ENCODE data around the gene ABCA4. TPM values are rescaled to one million over a fixed set of nuclear protein-coding genes. Genes with fewer than 3 reads are reported as not detected.

Gene ABCA4
- total and polyA plus RNA-seq, 8 donors: 0.83 to 2.7 (median 1.6) TPM

GRCh38 chr1:94093996-94094395 is 27.0 kb downstream of the ABCA4 start:
- peaks cover 16 to 30% of the 10 kb centered on the region in 2 donors for H3K4me1 ChIP-seq
- H3K4me3 ChIP-seq: no peak overlapping the region
- no peak for ATAC-seq
- TF ChIP-seq CTCF (IDR thresholded peaks at IDR 0.05): no peak
- H3K36me3 ChIP-seq: no peaks in the 10 kb centered on the region
- DNase-seq: no peak
- no peaks in the 10 kb centered on the region for H3K9me3 ChIP-seq
- H3K27ac ChIP-seq: peak overlapping the region; percentile 71 to 74
- peaks cover 0 to 5% of the 10 kb centered on the region in 2 donors for H3K27me3 ChIP-seq
- intact Hi-C loops (cut with DNase I): no loop called here

GRCh38 chr1:94093396-94093795 is 27.6 kb downstream of the ABCA4 start:
- TF ChIP-seq CTCF (IDR thresholded peaks at IDR 0.05): no peak
- Histone ChIP-seq H3K36me3 (no peaks in the 10 kb centered on the region), H3K4me1 (peaks cover 16 to 30% of the 10 kb centered on the region in 2 donors), H3K27ac (peak overlapping the region; percentile 71 to 74), H3K4me3 (no peak overlapping the region), H3K27me3 (peaks cover 0 to 5% of the 10 kb centered on the region in 2 donors), H3K9me3 (no peaks in the 10 kb centered on the region)
- intact Hi-C loops (cut with DNase I): no loop called here
- ATAC-seq (no peak), DNase-seq (no peak)

DNA sequence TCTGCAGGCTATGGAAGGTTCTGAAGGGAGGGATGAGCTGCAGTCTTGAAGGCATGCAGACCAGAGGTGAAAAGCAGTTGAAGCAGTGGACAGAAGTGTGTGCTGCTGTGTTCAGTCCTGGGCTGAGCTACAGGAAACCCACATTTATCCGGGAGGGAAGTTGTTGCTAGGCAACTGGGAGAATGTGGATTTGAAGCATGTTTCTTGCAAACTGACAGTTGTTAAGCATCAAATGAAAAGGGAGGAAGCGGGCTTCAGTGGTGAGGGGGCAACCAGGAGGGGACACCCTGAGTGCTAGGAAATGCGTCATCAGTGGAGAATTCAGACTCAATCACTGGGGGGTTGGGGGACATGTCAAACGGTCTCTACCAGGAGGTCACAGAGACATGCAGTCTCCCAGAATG is 28.7 kb downstream of the ABCA4 start:
- Histone ChIP-seq H3K36me3 (no peaks in the 10 kb centered on the region), H3K9me3 (no peaks in the 10 kb centered on the region), H3K27ac (peak overlapping the region; percentile 71 to 74), H3K4me1 (peaks cover 16 to 30% of the 10 kb centered on the region in 2 donors), H3K27me3 (peaks cover 0 to 5% of the 10 kb centered on the region in 2 donors), H3K4me3 (no peak overlapping the region)
- intact Hi-C loops (cut with DNase I): no loop called here
- TF ChIP-seq CTCF (IDR thresholded peaks at IDR 0.05): no peak
- peak; percentile 21 for ATAC-seq
- peak in 1 of 4 donors; percentile 62 for DNase-seq

- no peak for ATAC-seq
- intact Hi-C loops (cut with DNase I): no loop called here
- Histone ChIP-seq H3K4me1 (peaks cover 11 to 25% of the 10 kb centered on the region in 2 donors), H3K27me3 (peaks cover 0 to 5% of the 10 kb centered on the region in 2 donors), H3K36me3 (no peaks in the 10 kb centered on the region), H3K9me3 (no peaks in the 10 kb centered on the region), H3K4me3 (no peak overlapping the region), H3K27ac (peak overlapping the region in 1 of 2 donors; percentile 74)
- no peak for DNase-seq
- TF ChIP-seq CTCF (IDR thresholded peaks at IDR 0.05): no peak
These were observed 30.2 kb downstream of the ABCA4 start for GRCh38 chr1:94090761-94091160.

GRCh38 chr1:94087193-94087592 is 33.8 kb downstream of the ABCA4 start:
- H3K27ac ChIP-seq: no peak overlapping the region
- no peaks in the 10 kb centered on the region for H3K4me1 ChIP-seq
- no peak for TF ChIP-seq CTCF (IDR thresholded peaks at IDR 0.05)
- H3K9me3 ChIP-seq: no peaks in the 10 kb centered on the region
- H3K27me3 ChIP-seq: no peaks in the 10 kb centered on the region
- H3K4me3 ChIP-seq: no peak overlapping the region
- intact Hi-C loops (cut with DNase I): no loop called here
- DNase-seq (no peak), ATAC-seq (no peak)
- no peaks in the 10 kb centered on the region for H3K36me3 ChIP-seq

Measured in left lung (tissue), 10 donors.